Common myeloid progenitor, CD34-positive (primary cell): ENCODE measurements around the gene PSMD8.

ENCODE experiments used
- CTCF ChIA-PET: fragments of 350-600 bp; sonication (Branson Sonifier 250); formaldehyde crosslinking; loops from one replicate; lab custom pipeline; 2021; ENCODE audit warnings: antibody characterized with exemption; lab: Charles Lee
- POLR2A ChIA-PET: fragments of 350-600 bp; sonication (Branson Sonifier 250); formaldehyde crosslinking; loops from one replicate; lab custom pipeline; 2021; ENCODE audit warnings: antibody characterized with exemption; lab: Charles Lee
- DNase-seq, 3 donors: peaks; one replicate each; pipeline versions ENCODE4 v3.0.0 to v3.0.0-alpha.2; 2013
- H3K27ac ChIP-seq, 2 experiments: 1 replicate in 1 of 2; 2 replicates in 1 of 2; pipeline ENCODE4 v1.7.0; 2013; ENCODE audit warnings: inconsistent platforms in 2 of 2, low read length in 2 of 2, mild to moderate bottlenecking in 2 of 2, low read depth in 1 of 2, moderate library complexity in 1 of 2; ENCODE audit not compliant: severe bottlenecking in 2 of 2, insufficient read depth in 1 of 2, poor library complexity in 1 of 2
- H3K27me3 ChIP-seq, 5 experiments: replicated peaks in 2 of 5; 1 replicate in 3 of 5; 2 replicates in 2 of 5; pipeline versions ENCODE4 v1.6.1 to v1.7.0; 2013; ENCODE audit warnings: low read length in 4 of 5, mild to moderate bottlenecking in 2 of 5, moderate library complexity in 2 of 5, inconsistent platforms in 1 of 5; ENCODE audit not compliant: insufficient read depth in 5 of 5, control insufficient read depth in 4 of 5
- H3K36me3 ChIP-seq, 4 experiments: 1 replicate in 2 of 4; 2 replicates in 2 of 4; pipeline versions ENCODE4 v1.6.1 to v1.7.0; 2013; ENCODE audit warnings: low read length in 3 of 4, control low read depth in 1 of 4, mild to moderate bottlenecking in 1 of 4; ENCODE audit not compliant: control insufficient read depth in 4 of 4, insufficient read depth in 4 of 4
- H3K4me1 ChIP-seq, 4 experiments: 1 replicate in 3 of 4; 2 replicates in 1 of 4; pipeline versions ENCODE4 v1.6.1 to v1.7.1; 2013; ENCODE audit warnings: low read length in 3 of 4, mild to moderate bottlenecking in 3 of 4, control low read depth in 1 of 4, inconsistent platforms in 1 of 4, moderate library complexity in 1 of 4; ENCODE audit not compliant: control insufficient read depth in 4 of 4, insufficient read depth in 4 of 4; ENCODE audit errors: control extremely low read depth in 1 of 4
- H3K4me3 ChIP-seq, 7 experiments: 1 replicate in 4 of 7; 2 replicates in 3 of 7; pipeline versions ENCODE4 v1.5.1 to v1.7.0; 2013; ENCODE audit warnings: mild to moderate bottlenecking in 7 of 7, low read length in 6 of 7, moderate library complexity in 6 of 7, inconsistent platforms in 2 of 7, low read depth in 2 of 7, control low read depth in 1 of 7; ENCODE audit not compliant: insufficient read depth in 4 of 7, control insufficient read depth in 1 of 7; ENCODE audit errors: extremely low read depth in 1 of 7
- H3K9me3 ChIP-seq, 5 experiments: 1 replicate in 4 of 5; 2 replicates in 1 of 5; pipeline versions ENCODE4 v1.6.1 to v1.7.1; 2013; ENCODE audit warnings: low read length in 4 of 5, mild to moderate bottlenecking in 2 of 5, inconsistent platforms in 1 of 5, low read depth in 1 of 5, moderate library complexity in 1 of 5; ENCODE audit not compliant: control insufficient read depth in 4 of 5, insufficient read depth in 2 of 5; ENCODE audit errors: control extremely low read depth in 1 of 5
- WGBS: methylation state at CpG from one replicate; pipeline ENCODE4 v1.1.5; 2013; ENCODE audit not compliant: insufficient coverage; 5-methylcytosine and 5-hydroxymethylcytosine counted together

The PSMD8 gene

GRCh38 chr19:38394488-38394887 is 20.1 kb downstream of the PSMD8 start:
- Histone ChIP-seq H3K27me3 (peaks cover 6 to 99% (median 51%) of the 10 kb centered on the region in 5 experiments), H3K4me3 (peak overlapping the region in 3 of 7 experiments; percentile 13 to 16 (median 15)), H3K9me3 (no peaks in the 10 kb centered on the region), H3K4me1 (peaks cover 0 to 10% (median 7%) of the 10 kb centered on the region in 4 experiments), H3K36me3 (no peaks in the 10 kb centered on the region), H3K27ac (no peak overlapping the region)
- 1% methylated on average over 10 of the region's 30 CpGs for WGBS
- POLR2A ChIA-PET: interaction anchor here (1.0 kb wide), 1 partner anchor 8 kb away, joined by 3 read pairs; the partner anchor contains the start of gene FAM98C
- CTCF ChIA-PET: interaction anchor here (1.1 kb wide), 1 partner anchor 9 kb away, joined by 5 read pairs; the partner anchor contains the start of gene FAM98C
- peak; percentile 62 to 78 (median 73) for DNase-seq

- CTCF ChIA-PET: interaction anchor here (1.9 kb wide), 1 partner anchor 16 kb away, joined by 4 read pairs; no protein-coding TSS in a partner anchor
- H3K4me3 ChIP-seq: peak overlapping the region in 2 of 7 experiments; percentile 19 to 23
These were observed 21.2 kb downstream of the PSMD8 start for GRCh38 chr19:38395381-38396114.

GRCh38 chr19:38399081-38399480 is 24.7 kb downstream of the PSMD8 start:
- peaks cover 0 to 22% (median 16%) of the 10 kb centered on the region in 4 experiments for H3K4me1 ChIP-seq

More at GRCh38 chr19:38395381-38396114, 21.2 kb downstream of the PSMD8 start:
- peaks cover 6 to 97% (median 48%) of the 10 kb centered on the region in 5 experiments for H3K27me3 ChIP-seq
- no peak overlapping the region for H3K27ac ChIP-seq
- H3K36me3 ChIP-seq: no peaks in the 10 kb centered on the region
- no peak for DNase-seq
- H3K9me3 ChIP-seq: no peaks in the 10 kb centered on the region
- H3K4me1 ChIP-seq: peaks cover 0 to 10% (median 7%) of the 10 kb centered on the region in 4 experiments
- 6% methylated on average over 86 of the region's 86 CpGs for WGBS
- POLR2A ChIA-PET: interaction anchor here (1.1 kb wide), 1 partner anchor 8 kb away, joined by 4 read pairs; the partner anchor contains the start of gene GGN

GRCh38 chr19:38399537-38399936 is 25.2 kb downstream of the PSMD8 start:
- no peaks in the 10 kb centered on the region for H3K9me3 ChIP-seq
- 100% methylated on average over 1 of the region's 1 CpG for WGBS
- POLR2A ChIA-PET: no interaction called here
- H3K36me3 ChIP-seq: no peaks in the 10 kb centered on the region
- no peak overlapping the region for H3K4me3 ChIP-seq
- H3K27me3 ChIP-seq: peaks cover 0 to 57% (median 31%) of the 10 kb centered on the region in 5 experiments
- no peak for DNase-seq
- H3K4me1 ChIP-seq: peaks cover 0 to 20% (median 16%) of the 10 kb centered on the region in 4 experiments
- no peak overlapping the region for H3K27ac ChIP-seq
- CTCF ChIA-PET: interaction anchor here (1.0 to 1.2 kb wide), 2 partner anchors 9 to 235 kb away, joined by 3 to 6 read pairs; no protein-coding TSS in a partner anchor

More at GRCh38 chr19:38399081-38399480, 24.7 kb downstream of the PSMD8 start:
- DNase-seq: no peak
- no peak overlapping the region for H3K27ac ChIP-seq
- no peaks in the 10 kb centered on the region for H3K36me3 ChIP-seq
- WGBS: 77% methylated on average over 6 of the region's 9 CpGs
- CTCF ChIA-PET: no interaction called here
- peaks cover 0 to 62% (median 34%) of the 10 kb centered on the region in 5 experiments for H3K27me3 ChIP-seq
- POLR2A ChIA-PET: no interaction called here
- H3K4me3 ChIP-seq: no peak overlapping the region
- no peaks in the 10 kb centered on the region for H3K9me3 ChIP-seq

GRCh38 chr19:38400361-38400760 is 26.0 kb downstream of the PSMD8 start:
- Histone ChIP-seq H3K4me1 (peaks cover 0 to 16% (median 13%) of the 10 kb centered on the region in 4 experiments), H3K36me3 (peaks cover 0 to 7% (median 2%) of the 10 kb centered on the region in 4 experiments), H3K27ac (no peak overlapping the region), H3K27me3 (peaks cover 0 to 49% (median 24%) of the 10 kb centered on the region in 5 experiments), H3K4me3 (no peak overlapping the region), H3K9me3 (no peaks in the 10 kb centered on the region)
- CTCF ChIA-PET: interaction anchor here (1.0 to 1.2 kb wide), 2 partner anchors 10 to 234 kb away, joined by 3 to 6 read pairs; no protein-coding TSS in a partner anchor
- WGBS: 92% methylated on average over 5 of the region's 5 CpGs
- POLR2A ChIA-PET: no interaction called here
- no peak for DNase-seq

- DNase-seq: no peak
- ChIA-PET CTCF (interaction anchor here (1.2 kb wide), 1 partner anchor 11 kb away, joined by 6 read pairs; no protein-coding TSS in a partner anchor), POLR2A (no interaction called here)
- Histone ChIP-seq H3K36me3 (peaks cover 0 to 10% (median 3%) of the 10 kb centered on the region in 4 experiments), H3K27ac (no peak overlapping the region), H3K4me3 (no peak overlapping the region), H3K9me3 (no peaks in the 10 kb centered on the region), H3K4me1 (peaks cover 0 to 13% (median 10%) of the 10 kb centered on the region in 4 experiments), H3K27me3 (peaks cover 0 to 41% (median 21%) of the 10 kb centered on the region in 5 experiments)
- WGBS: 100% methylated on average over 1 of the region's 3 CpGs
These were observed 26.8 kb downstream of the PSMD8 start for GRCh38 chr19:38401148-38401547.
